ENCODE measurements around the gene GRM4. TPM values are rescaled to one million over a fixed set of nuclear protein-coding genes. Genes with fewer than 3 reads are reported as not detected.
A peak's percentile ranks its signal among the peaks of the same experiment; 100 is the strongest.

GRM4 gene
- total and polyA plus RNA-seq, 9 of the 15 experiments (the other 6 are each of a cell fraction or from before 2014, with no cell fraction given) = 0.18 TPM; not detected in 8

DNA sequence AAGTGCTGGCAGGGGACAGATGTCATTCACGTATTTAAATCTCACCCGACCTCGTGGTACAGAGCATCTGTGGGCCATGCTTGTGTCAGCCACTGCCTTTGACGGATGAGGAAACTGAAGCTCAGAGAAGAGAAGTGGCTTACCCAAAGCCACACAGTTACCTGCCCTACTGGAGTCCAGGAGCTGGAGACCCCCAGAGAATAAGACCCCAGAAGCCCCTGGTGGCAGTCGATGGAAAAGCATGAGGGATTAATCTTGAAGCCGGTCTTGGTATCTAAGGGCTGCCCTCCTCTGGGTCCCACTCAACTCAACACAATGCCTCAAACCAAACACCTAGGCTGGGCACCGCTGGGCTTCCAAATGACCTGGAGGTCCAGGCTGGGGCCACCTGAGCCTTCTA lies 83.1 kb downstream of the GRM4 start:
- no peaks in the 10 kb centered on the region for H3K36me3 ChIP-seq (ENCODE audit: control insufficient read depth, insufficient read depth, low read length)
- H3K9me1 ChIP-seq (ENCODE audit: control insufficient read depth, insufficient read depth, low read length) = no peaks in the 10 kb centered on the region
- H2AFZ ChIP-seq (ENCODE audit: low read depth, low read length) = no peak overlapping the region
- no peak overlapping the region for H3K27ac ChIP-seq (ENCODE audit: extremely low read depth, low read depth, low read length)
- H3K27me3 ChIP-seq (ENCODE audit: control insufficient read depth in 2 of 2, insufficient read depth in 2 of 2, low read length in 2 of 2) = peaks cover 47 to 91% of the 10 kb centered on the region in 2 experiments
- no peak overlapping the region for H3K4me3 ChIP-seq
- DNase-seq (ENCODE audit: extremely low read depth in 1 of 4, low spot score in 3 of 4) (no peak), FAIRE-seq (no peak), ATAC-seq (no peak)
- CTCF ChIA-PET (ENCODE audit: low intra/inter-chr PET ratio) = no interaction called here
- in situ Hi-C loops (cut with MboI) = no loop called here
- H3K4me2 ChIP-seq (ENCODE audit: insufficient read depth, low read length) = no peak overlapping the region
- WGBS (ENCODE audit: insufficient coverage, low coverage, missing lambda C conversion rate) = 2% methylated on average over 7 of the region's 7 CpGs
- H4K20me1 ChIP-seq (replicated peaks; ENCODE audit: control insufficient read depth, insufficient read depth, low read length) = peaks cover 37% of the 10 kb centered on the region
- H3K9me3 ChIP-seq (replicated peaks; ENCODE audit: control insufficient read depth, insufficient read depth, low read depth, low read length) = no peaks in the 10 kb centered on the region
- no peak overlapping the region for H3K9ac ChIP-seq (ENCODE audit: insufficient read depth in 1 of 2, low read depth in 2 of 2, low read length in 2 of 2)
- no peaks in the 10 kb centered on the region for H3K79me2 ChIP-seq (ENCODE audit: control insufficient read depth, insufficient read depth, low read length)
- intact Hi-C loops (cut with micrococcal nuclease) = no loop called here
- no TSS peak for BruUV-seq (replicated peaks)
- peaks cover 0 to 12% of the 10 kb centered on the region in 2 experiments; a peak in 1 of 5 replicates for H3K4me1 ChIP-seq (replicated peaks in 1 of 2; ENCODE audit: control insufficient read depth in 2 of 2, insufficient read depth in 2 of 2, low read length in 2 of 2)
- POLR2A ChIA-PET = interaction anchor here (0.6 kb wide), 1 partner anchor 403 kb away, joined by 3 read pairs; no protein-coding TSS in a partner anchor
- TF ChIP-seq ZBTB7A (IDR thresholded peaks at IDR 0.05; ENCODE audit: borderline replicate concordance, control insufficient read depth, low read depth, low read length) = peak; percentile 86
- TF ChIP-seq, protein P1, sequence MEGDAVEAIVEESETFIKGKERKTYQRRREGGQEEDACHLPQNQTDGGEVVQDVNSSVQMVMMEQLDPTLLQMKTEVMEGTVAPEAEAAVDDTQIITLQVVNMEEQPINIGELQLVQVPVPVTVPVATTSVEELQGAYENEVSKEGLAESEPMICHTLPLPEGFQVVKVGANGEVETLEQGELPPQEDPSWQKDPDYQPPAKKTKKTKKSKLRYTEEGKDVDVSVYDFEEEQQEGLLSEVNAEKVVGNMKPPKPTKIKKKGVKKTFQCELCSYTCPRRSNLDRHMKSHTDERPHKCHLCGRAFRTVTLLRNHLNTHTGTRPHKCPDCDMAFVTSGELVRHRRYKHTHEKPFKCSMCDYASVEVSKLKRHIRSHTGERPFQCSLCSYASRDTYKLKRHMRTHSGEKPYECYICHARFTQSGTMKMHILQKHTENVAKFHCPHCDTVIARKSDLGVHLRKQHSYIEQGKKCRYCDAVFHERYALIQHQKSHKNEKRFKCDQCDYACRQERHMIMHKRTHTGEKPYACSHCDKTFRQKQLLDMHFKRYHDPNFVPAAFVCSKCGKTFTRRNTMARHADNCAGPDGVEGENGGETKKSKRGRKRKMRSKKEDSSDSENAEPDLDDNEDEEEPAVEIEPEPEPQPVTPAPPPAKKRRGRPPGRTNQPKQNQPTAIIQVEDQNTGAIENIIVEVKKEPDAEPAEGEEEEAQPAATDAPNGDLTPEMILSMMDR (IDR thresholded peaks at IDR 0.05 in 2 of 3, conservative IDR thresholded peaks at IDR 0.05 in 1 of 3; ENCODE audit: insufficient read depth in 2 of 3, low read depth in 1 of 3, low read length in 3 of 3) = peak in 2 of 3 experiments; percentile 10 to 39; a peak in 2 of 6 replicates
- no peak for TF ChIP-seq PHB (CRISPR knock-in tag; IDR thresholded peaks at IDR 0.05)
- no peak for TF ChIP-seq SPI1 (IDR thresholded peaks at IDR 0.05; ENCODE audit: borderline replicate concordance, low read depth, low read length)
